ENCODE results near the gene FOXRED2. TPM values are rescaled to one million over a fixed set of nuclear protein-coding genes. Genes with fewer than 3 reads are reported as not detected.

FOXRED2 gene
- total RNA-seq, 2 experiments from 2014 or later = 10.1 to 12.9 TPM

Other genes starting within 250 kb of the FOXRED2 start
- 100 to 1,000 TPM; 840 to 865 TPM for gene MYH9, start 119.1 kb downstream of the FOXRED2 start, total RNA-seq
- 10 to 100 TPM; 72.3 to 73.2 TPM for gene TXN2, start 25.4 kb downstream of the FOXRED2 start, total RNA-seq
- gene EIF3D, start 22.1 kb upstream of the FOXRED2 start, total RNA-seq = 100 to 1,000 TPM; 189 to 196 TPM
- gene CACNG2, start 196.7 kb upstream of the FOXRED2 start, total RNA-seq = not detected